ENCODE data around the gene HDAC10.

The HDAC10 gene

DNA sequence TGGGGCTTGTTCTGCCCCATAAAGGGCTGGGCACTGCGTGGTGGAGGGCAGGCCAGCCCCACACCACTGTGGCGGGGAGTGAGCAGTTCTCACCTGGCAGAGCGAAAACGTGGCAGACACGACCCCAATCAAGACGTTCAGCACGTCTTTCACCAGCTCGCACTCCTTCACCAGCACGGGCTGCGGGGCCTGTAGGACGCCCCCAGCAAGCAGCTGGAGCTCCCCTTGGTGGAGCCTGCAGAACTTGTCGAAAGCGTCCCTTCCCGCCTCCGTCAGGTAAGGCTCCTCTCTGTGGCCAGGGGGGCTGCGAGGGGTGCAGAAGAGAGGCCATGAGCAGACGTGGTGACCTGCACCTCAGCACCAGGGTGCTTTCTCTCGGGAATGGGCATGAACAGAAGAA, 17.8 kb downstream of the HDAC10 start:
- DNase-seq, result no peak

GRCh38 chr22:50232481-50233151, 18.4 kb downstream of the HDAC10 start:
- DNase-seq, result no peak

DNA sequence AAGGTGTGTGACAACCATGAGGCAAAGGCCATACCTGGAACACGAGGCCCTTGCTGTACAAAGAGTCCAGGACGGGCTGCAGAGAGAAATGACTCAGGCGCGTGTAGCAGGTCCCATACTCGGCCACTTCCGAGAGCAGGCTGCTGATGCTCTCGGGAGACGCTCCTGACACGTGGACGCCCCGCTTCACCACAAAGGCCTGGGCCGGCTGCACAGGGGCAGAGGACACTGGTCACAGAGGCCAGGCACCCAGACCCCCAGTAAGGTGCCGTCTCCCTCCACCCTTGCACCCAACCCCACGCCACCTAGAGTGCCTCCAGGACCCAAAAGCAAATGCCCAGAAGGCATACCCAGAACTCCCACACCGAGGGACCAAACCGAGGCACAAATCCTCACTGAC, 21.7 kb downstream of the HDAC10 start:
- DNase-seq, result no peak

DNA sequence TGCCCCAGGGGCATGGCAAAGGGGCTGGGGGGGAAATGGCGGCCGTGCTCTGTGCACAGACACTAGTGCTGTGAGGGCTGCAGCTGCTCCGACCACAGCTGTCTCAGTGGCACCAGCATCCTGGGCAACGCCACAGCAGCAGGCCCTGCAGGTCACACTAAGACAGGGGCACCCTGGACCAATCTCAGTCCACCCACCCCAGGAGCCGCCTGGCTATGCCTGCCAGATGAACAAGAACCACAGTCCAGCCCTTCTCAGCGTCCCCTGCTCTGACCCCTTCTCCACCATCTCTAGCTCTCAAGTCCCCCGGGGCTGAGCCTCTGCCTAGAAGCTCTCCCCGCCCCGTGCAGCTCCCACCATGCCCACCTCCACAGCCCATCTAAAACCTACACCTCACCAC, 22.7 kb downstream of the HDAC10 start:
- no peak for DNase-seq

- no peak for DNase-seq
These were observed 23.4 kb downstream of the HDAC10 start for GRCh38 chr22:50227579-50228215.

GRCh38 chr22:50226875-50227165, 24.2 kb downstream of the HDAC10 start:
- no peak for DNase-seq

GRCh38 chr22:50226063-50226874, 24.8 kb downstream of the HDAC10 start:
- DNase-seq, result no peak

DNA sequence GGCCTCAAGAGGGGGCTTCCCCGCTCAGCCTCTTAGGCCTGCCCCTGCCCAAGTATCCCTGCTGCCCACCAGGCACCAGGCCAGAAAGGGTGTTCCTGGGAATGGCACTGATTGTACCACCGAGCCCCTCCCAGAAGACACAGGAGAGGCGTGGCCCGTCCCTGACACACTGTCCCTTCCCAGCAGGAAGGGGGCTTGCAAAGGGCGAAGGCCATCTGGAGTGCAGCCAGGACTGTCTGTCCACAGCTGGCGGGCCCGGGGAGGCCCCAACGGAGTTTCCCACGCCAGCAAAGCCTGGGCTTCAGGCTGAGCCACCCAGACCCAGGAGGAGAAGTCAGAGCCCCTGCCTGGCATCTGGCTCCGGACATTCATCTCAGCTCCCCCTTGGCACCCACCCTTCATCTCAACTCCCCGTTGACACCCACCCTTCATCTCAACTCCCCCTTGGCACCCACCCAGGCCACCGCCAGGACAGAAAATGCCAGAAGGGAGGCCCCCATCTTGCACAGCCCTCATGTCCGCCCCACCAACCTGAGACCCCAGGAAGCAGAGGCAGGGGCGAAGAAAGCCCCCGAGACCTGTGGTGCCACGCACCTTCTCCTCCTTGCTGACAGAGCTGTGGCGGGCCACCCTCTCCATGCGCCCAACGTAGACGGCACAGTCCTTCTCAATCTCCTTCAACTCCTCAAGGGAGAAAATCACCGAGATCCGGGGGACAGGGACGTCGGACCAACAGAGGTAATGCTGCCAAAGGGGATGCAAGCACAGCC, 25.7 kb downstream of the HDAC10 start:
- no peak for DNase-seq

DNA sequence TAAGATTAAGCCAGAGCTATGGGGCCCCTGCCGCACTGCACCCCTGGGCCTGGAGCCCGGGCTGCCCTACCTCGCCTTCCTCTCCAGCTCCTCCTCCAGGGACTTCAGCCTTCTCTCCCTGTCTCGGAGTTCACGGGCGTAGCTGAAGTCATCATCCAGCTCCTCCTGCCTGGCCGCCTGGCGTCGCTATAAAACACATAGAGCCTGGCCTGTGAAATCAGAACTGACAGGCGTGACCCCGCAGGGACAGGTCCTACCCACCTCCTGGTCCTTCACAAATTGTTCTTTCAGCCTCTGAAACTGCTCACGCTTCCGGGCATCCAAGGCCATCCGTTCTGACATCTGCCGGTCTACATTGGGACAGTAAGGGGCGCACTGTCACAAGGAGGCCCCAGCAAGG, 27.0 kb downstream of the HDAC10 start:
- DNase-seq, result no peak

- no peak for DNase-seq
These were observed 28.6 kb downstream of the HDAC10 start for GRCh38 chr22:50222508-50222907.

DNA sequence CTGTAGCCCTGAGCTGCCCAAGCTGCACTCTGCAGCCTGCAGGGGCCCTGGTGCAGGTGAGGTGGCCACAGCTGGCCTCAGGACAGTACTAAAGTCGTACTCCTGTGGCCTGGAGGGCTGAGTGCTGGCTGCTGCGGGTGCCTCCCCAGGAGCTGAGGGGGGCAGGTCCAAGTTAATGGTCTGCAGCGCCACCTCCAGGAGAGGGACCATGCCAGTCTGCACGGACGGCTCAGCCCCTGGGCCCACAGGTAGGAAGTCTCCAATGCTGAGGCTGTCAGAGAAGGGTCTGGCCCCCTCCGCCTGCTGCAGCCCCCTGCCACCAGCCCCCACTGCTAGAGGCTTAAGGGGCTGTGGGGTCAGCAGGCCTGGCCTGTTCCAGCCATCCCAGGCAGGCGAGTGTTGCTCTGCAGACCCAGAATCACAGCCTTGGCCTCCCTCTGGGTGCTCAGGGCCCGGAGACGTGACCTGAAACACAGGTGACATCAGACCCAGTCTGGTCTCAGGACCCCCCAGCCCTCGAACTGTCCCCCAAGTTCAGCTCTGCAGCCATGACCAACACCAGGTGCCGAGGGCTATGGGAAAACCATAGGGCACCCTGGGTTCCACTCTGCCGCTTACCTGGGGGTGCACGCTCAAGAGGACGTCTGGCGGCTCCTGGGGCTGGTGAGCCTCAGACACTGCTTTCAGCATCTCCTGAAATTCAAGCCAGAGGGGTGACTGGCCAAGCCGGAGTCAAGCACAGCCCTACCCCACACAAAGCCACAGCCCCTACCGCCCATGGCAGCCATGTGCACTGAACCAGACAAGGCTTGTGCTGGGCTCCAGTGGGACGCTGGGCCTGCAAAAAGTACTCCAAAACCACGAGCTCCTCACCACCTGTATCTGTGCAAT, 29.4 kb downstream of the HDAC10 start:
- DNase-seq, result no peak

- DNase-seq, result no peak
These were observed 30.3 kb downstream of the HDAC10 start for GRCh38 chr22:50220603-50221409.

GRCh38 chr22:50219800-50220602, 31.1 kb downstream of the HDAC10 start:
- DNase-seq, result no peak

DNA sequence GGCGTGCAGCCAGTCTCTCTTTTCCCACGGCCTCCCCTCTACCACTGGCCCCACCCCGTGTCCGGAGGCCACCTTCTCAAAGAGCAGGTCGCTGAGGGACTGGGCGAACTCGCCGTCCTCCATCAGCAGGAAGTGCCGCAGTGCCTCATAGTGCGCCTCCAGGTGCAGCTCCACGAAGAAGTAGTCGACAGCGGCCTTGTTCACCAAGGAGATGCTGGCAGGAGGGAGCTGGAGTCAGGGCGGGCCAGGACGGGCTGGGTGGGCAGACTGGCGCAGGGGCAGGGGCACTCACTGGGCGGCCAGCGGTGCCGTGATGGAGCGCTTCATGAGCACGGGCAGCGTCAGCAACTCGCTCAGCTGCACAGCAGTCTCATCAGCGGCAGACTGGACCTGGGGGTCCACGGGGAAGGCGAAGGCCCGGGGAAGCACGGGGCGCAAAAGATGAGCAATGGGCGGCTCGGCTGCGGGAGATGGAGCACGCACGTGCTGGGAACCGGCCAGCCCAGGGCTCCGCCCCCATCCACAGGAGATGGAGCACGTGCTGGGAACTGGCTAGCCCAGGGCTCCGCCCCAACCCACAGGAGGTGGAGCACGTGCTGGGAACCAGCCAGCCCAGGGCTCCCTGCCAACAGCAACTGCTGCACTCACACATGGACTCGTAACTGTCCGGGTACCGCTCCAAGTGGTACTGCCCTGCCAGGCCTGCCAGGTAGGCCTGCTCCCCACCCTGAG, 31.9 kb downstream of the HDAC10 start:
- no peak for DNase-seq

- DNase-seq, result no peak
These were observed 32.7 kb downstream of the HDAC10 start for GRCh38 chr22:50218153-50218995.

GRCh38 chr22:50217543-50218152, 33.4 kb downstream of the HDAC10 start:
- no peak for DNase-seq

DNA sequence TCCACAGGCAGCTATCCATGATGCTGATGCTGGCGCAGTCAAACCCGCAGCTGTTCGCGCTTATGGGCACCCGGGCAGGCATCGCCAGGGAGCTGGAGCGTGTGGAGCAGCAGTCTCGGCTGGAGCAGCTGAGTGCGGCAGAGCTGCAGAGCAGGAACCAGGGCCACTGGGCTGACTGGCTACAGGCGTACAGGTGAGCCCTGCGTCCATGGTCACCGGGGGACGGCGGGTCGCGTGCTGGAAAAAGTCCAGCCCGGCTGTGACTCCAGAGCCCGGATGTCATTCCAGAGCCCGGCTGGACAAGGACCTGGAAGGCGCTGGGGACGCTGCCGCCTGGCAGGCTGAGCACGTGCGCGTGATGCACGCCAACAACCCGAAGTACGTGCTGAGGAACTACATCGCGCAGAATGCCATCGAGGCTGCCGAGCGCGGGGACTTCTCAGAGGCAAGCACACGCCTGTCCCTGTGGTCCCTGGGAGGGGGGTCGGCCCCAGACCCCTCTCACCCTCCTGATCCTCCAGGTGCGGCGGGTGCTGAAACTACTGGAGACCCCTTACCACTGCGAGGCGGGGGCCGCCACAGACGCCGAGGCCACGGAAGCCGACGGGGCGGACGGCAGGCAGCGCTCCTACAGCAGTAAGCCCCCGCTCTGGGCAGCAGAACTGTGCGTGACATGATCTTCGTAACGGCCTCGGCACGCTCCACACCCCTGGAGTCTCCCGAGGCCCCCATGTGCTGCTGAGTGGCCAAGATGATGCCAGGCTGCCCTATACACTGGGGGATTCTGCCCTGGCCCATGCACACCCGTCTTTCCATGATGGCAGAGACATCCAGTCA, 34.2 kb downstream of the HDAC10 start:
- DNase-seq, result no peak

Data from NCI-H146 (cell line).